Activated CD4-positive, alpha-beta T cell treated with anti-CD3 and anti-CD28 coated beads, Interleukin-2, amount 50 U/mL, for 4 hours (primary cell): Measurements from ENCODE around the gene TCF7L1.

ENCODE experiments used
- DNase-seq, 2 experiments: peaks; one replicate each; pipeline ENCODE4 v3.0.0-alpha.2; 2020

The TCF7L1 gene

DNA sequence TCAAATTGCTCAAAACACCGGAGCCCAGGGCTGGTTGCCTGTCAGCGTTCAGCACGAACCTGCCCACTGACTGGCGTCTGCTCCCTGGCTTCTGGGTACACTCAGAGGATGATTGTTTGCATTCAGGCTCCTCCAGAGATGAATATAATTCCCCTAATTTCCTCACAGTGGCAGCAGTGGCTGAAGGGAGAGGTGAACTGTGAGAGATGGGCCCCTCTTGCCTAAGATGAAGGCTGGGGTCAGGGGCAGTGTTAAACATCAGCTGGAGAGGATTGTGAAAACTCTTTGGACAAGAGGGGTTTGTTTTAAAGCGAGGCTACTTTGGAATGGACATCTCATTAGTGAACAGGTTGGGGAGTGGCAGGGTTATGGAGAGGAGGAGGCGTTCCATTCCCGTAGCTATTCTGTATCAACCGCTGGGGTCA lies 31.0 kb downstream of the TCF7L1 start:
- no peak for DNase-seq

GRCh38 chr2:85165088-85165690 lies 32.0 kb downstream of the TCF7L1 start:
- DNase-seq = no peak

- DNase-seq = no peak
Measured at GRCh38 chr2:85166021-85166420, 32.8 kb downstream of the TCF7L1 start.

DNA sequence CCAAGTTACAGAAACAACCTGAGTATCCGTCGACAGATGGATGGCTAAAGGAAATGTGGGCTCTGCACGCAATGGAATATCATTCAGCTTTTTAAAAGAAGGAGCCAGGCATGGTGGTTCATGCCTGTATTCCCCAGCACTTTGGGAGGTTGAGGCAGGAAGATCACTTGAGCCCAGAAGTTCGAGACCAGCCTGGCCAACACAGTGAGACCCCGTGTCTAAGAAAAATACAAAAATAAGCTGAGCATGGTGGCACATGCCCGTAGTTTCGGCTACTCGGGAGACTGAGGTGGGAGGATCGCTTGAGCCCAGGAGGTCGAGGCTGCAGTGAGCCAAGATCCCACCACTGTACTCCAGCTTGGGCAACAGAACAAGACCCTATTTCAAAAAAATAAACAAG lies 34.3 kb downstream of the TCF7L1 start:
- no peak for DNase-seq

- DNase-seq = no peak
Measured at GRCh38 chr2:85168942-85169341, 35.8 kb downstream of the TCF7L1 start.

- DNase-seq = no peak
Measured at GRCh38 chr2:85169581-85169980, 36.4 kb downstream of the TCF7L1 start.

DNA sequence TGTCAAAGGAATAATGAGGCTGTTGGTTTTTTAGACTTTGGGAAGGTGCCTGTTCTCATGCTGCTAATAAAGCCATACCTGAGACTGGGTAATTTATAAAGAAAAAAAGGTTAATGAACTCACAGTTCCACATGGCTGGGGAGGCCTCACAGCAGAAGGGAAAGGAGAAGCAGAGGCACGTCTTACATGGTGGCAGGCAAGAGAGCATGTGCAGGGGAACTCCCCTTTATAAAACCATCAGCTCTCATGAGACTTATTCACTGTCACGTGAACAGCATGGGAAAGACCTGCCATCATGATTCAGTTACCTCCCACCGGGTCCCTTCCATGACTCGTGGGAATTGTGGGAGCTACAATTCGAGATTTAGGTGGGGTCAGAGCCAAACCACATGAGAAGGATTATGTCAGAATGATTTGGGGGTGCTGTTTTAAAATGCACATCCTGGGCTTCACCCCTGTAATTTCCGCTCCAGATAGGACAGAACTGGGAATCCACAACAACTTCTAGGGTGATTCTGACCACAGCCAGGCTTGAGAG lies 37.8 kb downstream of the TCF7L1 start:
- no peak for DNase-seq

DNA sequence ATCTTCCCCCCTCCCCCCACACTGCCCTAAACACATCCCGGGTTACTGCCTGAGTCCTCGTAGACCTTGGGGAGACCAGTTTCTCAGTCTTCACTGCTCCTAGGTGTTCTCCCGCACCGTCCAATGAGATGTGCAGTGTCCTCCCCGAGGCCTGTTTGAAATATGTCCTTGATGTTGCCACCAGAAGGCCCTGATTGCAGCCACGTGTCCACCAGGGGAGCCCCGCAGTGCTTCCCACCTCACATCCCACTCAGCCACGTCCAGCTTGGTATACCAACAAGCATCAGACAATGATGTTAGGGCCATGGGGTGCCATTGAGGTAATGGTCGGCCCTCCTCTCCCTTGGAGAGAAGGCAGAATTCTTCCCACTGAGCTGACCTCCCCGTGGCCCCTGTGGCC lies 38.7 kb downstream of the TCF7L1 start:
- DNase-seq = no peak

DNA sequence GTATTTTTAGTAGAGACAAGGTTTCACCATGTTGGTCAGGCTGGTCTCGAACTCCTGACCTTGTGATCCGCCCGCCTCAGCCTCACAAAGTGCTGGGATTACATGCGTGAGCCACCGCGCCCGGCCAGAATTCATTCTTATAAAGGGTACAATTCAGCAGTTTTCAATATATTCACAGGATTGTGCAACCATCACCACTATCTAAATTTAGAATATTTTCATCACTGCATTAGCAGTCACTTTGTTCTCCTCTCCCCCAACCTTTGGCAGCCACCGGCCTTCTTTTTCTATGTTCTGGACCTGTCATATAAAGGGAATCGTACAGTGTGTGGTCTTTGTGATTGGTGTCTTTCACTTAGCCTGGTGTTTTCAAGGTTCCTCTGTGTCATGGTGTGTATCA lies 40.7 kb downstream of the TCF7L1 start:
- no peak for DNase-seq

DNA sequence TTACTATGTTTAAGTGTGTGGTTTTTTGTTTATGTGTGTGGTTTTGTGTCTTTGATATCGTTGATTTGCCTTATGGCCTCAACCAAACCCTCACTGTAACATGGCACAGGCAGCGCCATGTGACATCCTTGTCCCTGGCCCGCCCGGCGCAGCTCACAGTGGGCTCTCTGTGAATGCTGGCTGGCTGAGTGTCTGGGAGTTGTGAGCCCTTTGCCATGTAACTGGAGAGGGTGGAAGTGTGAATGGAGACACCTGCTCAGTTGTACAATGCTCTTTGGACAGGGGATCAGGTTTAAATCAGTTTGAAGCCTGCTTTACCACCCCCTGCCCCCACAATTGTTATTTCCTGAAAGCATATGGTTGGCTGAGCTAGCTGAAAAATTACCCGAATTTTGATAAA lies 41.8 kb downstream of the TCF7L1 start:
- no peak for DNase-seq

DNA sequence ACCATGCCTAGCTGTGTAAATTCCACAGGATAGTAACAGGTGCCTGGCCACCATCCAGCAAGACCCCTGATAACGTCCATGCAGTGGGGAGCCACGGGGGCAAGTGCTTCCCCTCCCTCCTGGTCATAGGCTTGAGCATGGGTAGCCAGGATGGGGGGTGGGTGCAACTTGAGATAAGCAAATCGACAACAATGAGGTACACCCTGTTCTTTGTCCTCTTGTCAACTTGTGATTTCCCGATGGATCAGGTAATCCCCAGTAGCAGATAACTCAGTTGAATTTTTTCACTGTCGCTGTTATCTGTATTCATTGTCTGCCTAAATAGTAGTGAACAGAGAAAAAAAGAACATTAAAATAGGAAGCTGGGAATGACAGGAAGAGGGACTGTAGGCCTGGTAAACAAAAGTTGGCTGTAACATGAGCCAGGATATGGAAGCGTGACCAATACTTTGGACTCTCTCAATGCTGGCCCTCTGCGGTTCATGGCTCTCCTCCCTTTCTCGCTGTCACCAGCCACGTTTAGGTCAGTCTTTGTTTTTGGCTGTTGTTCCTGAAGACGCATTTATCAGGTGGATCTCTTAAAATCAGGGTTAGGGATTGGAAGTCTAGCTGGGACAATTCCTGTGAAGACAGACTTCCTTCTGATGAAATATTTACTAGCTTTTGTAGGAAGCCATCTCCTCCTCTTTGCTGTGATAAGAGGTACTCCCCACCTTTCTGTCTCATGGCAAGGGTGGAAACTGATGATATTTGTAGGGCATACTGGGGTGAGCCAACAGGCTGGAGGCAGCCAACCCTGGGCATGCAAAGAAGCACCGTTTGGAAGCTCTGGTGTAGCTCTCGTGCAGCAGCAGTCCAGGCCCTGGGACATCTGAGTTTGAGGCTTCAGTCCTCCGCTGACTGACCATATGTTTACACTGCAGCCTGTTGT lies 42.4 kb downstream of the TCF7L1 start:
- DNase-seq = no peak

- DNase-seq = no peak
Measured at GRCh38 chr2:85177031-85177824, 44.0 kb downstream of the TCF7L1 start.

- no peak for DNase-seq
Measured at GRCh38 chr2:85178154-85178553, 45.0 kb downstream of the TCF7L1 start.

DNA sequence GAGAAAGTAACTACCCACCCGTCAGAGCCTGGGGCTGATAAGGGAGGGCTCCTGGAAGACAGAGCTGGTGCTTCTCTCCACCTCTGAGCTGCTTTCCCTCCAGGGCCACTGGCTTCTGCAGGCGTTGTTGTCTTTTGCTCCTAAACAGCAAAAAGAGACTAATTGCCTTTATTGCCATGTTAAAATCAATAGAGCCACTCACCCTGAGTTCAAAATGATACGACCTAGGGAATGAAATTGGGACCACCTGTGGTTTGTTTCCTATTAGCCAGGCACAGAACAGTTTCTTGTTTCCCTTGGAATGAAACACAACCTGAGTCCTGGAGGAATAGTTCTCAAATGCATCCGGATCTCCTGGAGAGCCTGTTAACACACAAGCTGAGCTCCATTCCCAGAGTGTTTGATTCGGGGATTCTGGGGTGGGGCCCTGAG lies 45.8 kb downstream of the TCF7L1 start:
- DNase-seq = no peak

DNA sequence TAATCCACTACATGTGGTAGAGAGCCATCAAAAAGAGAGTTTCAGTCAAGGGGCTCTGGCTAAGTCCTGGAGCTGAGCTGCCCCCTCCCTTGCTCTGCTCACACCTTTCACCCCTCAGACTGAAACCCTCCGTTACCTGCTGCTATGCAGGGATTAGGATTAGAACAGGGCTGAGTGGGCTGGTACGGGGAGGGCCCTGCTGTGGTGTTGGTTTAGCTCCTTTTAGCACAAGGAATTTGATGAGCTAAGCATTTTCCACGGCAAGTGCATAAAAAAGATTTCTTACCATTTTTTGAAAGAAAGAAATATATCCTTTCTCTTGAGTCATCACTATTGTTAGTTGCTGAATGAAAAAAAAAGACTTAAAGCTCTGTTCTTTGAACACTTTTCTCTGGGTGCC lies 46.3 kb downstream of the TCF7L1 start:
- DNase-seq = no peak

- DNase-seq = no peak
Measured at GRCh38 chr2:85180322-85181133, 47.3 kb downstream of the TCF7L1 start.

DNA sequence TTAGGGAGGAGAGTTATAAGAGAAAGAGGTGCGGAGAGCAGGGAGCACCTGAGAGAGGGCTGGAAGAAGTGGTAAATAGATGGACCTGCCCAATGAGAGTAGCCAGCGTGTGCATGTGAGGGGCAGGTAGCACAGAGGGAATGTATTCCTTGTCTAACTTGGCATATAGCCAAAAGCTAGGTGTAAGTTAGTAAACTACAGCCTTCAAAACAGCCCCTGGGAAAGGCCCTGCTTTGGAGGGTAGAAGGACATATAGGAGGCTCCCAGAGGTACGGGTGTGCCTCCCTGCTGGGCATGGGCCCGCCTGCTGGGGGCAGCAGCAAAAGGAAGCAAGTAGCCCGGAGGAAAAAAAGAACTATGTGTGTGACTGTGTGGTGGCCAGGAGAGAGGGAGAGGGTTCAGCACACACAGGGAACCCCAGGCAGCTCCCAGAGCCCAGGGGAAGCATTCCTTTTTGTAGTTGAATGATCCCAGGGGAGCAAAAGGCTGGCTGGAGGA lies 48.0 kb downstream of the TCF7L1 start:
- no peak for DNase-seq

DNA sequence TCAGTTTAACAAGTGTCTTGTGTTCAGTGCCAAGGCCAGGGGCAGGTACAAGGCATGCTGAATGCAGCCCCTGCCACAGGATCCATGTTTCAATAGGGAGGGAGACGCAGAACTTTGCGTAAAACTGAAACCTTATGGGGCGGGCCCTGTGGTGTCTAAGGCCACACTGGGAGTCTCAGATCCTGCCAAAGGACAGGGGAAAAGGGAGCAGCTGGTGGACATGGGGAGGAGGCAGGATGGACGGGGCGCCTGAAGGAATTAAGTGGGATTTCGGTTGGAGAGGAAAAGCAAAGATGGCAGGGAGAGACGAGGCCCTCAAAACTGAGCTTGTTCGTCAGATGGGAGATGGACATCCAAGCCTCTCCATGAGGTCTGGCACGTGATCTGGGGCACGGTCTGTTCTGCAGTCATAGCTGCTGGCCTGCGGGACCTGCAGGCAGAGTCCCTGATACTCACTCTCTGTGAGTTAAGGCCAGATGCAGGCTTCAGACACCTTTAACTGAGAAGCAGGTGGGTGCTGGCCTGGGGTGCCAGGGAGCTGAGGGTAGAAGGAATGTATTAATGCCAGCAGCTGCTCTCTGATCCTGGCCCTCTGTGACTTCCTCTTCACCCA lies 48.8 kb downstream of the TCF7L1 start:
- no peak for DNase-seq

DNA sequence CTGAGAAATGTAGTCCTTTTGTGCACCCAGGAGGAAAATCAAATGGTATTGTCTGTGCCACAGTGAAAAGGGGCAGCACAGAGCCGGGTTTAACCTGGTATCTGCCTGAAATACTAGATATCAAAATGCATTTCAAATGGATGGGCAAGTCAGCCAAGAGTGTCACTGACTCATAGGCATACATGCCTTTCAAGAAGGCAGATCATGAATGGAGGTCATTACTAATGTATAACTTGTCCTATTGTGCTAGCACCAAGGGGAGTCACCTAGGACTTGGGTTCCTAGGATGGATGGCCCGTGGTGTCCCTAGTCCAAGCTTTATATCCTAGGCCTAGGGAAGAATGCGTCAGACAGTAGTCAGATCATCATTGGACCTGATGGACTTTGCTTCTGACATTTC lies 49.9 kb downstream of the TCF7L1 start:
- no peak for DNase-seq

DNA sequence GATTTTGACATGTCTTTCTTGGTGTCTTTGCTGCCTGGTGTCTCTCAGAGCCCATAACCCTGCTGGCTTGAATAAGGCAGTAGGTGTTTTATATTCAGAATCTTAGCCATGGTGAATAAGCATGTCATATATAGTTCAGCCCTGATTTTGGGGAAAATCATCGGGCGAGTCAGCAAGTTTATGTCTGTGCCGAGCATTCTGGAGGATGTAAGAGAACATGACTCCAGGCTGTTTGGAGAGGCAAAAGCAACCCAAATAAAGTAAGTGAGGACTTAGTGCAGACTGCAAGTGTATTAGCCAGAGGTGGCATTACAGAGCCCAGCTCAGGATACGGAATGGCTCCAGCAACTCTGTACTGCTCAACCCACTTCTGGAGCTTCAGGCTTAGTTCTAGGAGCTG lies 50.3 kb downstream of the TCF7L1 start:
- no peak for DNase-seq

DNA sequence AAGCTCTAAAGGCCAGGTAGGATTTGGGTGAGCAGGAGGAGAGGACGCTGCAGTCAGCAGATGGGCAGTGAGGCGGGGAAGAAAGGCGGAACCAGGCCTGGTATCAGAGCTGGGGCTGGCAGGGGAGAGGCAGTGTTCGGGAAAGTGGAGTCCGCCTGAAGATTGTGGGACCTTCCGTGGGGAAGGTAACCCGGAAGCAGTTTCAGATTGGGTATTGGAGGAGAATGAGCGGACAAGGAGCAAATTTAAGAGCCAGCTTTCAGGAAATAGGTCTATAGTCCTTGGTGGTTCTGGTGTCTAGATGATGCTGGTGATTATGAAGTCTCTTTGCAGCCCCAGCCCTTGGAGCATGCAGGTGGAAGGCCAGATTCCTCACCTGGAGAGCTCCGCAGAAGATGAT lies 51.0 kb downstream of the TCF7L1 start:
- no peak for DNase-seq

DNA sequence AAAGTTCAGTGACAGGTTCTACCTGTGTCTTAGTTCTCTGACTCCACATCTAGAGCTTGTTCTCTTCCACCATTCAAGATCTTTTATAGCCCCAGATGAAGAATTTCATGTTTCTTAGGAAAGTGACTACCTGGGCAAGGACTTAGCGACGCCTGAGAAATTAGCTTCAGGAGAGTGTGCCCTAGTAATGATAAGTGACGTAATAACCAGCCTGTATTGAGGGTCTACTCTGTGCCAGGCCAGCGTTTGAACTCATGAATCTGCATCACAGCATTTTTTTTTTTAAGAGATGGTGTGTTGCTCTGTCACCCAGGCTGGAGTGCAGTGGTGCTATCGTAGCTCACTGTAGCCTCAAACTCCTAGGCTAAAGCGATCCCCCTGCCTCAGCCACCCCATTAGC lies 51.8 kb downstream of the TCF7L1 start:
- no peak for DNase-seq
